GM18502 (cell line): ENCODE data around the gene PFAS.

Experiments
- ATAC-seq: cut with Tn5 transposase; IDR thresholded peaks from one replicate; pipeline ENCODE4 v1.9.1; 2021; ENCODE audit warnings: mild to moderate bottlenecking; ENCODE audit not compliant: unreplicated experiment, poor library complexity

The PFAS gene

DNA sequence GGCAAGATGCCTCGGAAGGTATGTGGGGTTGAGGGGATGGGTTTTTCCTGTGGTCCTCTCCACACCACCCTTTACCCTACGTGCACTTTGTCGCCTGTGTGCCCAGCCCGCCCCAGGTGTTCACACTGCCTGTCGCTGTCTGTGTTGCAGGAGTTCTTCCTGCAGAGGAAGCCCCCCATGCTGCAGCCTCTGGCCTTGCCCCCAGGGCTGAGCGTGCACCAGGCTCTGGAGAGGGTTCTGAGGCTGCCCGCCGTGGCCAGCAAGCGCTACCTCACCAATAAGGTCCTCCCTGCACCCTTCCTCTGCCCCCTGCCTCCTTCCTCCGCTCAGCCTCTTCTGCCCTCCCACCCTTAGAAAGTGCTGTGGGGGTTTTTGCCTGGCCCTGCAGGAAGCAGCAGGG, 15.2 kb downstream of the PFAS start:
- ATAC-seq = no peak

DNA sequence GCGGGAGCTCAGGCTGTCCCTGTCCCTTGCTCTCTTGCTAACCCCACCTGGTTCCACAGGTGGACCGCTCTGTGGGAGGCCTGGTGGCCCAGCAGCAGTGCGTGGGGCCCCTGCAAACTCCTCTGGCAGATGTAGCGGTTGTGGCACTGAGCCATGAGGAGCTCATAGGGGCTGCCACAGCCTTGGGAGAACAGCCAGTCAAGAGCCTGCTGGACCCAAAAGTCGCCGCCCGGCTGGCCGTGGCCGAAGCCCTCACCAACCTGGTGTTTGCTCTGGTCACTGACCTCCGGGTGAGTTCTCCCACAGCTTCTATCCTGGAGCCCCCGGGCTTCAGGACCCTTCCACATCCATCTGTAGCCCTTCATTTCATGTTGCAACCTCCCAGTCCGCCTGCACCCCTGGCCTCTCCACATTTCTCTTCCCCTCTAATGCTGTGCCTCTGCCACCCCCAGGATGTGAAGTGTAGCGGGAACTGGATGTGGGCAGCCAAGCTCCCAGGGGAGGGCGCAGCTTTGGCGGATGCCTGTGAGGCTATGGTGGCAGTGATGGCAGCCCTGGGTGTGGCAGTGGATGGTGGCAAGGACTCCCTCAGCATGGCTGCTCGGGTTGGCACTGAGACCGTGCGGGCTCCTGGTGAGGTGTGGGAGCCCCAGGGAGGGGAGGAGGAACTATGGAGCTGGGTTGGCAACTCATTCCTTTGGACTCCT, 15.9 kb downstream of the PFAS start:
- no peak for ATAC-seq

DNA sequence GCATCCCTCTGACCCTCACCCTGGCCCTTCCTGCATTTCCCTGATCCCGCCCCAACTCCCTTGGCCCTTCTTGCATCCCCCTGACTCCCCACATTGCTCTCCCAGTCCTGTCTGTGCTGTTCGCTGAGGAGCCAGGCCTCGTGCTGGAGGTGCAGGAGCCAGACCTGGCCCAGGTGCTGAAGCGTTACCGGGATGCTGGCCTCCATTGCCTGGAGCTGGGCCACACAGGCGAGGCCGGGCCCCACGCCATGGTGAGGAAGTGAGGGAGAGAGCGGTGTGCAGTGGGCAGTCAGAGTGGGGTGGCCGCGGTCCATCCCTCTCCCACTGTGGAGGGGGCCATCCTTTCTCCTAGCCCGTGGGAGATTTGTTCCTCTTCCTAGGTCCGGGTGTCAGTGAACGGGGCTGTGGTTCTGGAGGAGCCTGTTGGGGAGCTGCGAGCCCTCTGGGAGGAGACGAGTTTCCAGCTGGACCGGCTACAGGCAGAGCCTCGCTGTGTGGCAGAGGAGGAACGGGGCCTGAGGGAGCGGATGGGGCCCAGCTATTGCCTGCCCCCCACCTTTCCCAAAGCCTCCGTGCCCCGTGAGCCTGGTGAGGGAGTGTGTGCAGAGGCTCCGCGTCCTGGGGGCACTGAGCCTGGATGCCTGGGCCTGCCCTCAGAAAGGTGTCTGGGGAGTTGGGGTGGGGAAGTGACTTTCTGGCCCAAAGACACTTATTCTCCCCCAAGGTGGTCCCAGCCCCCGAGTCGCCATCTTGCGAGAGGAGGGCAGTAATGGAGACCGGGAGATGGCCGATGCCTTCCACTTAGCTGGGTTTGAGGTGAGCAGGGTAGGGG, 17.8 kb downstream of the PFAS start:
- ATAC-seq = no peak

DNA sequence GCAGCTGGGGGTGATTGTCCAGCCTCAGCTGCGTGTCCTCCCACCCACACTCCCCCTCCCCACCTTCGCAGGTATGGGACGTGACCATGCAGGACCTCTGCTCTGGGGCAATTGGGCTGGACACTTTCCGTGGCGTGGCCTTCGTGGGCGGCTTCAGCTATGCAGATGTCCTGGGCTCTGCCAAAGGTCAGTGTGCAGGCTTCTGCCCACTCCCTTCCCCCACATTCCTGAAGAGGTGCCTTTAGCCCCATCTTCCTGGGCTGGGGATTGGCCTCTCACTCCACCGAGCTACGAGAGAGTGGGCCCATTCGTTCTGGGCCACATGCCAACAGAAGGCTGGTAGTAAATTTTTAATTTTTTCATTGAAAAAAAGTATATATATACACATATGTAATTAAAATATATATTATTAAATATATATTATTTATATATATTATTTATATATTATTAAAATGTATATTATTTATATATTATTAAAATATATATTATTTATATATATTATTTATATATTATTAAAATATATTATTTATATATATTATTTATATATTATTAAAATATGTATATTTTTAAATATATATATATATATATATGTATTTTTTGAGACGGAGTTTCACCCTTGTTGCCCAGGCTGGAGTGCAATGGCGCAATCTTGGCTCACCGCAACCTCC, 18.5 kb downstream of the PFAS start:
- ATAC-seq = no peak

DNA sequence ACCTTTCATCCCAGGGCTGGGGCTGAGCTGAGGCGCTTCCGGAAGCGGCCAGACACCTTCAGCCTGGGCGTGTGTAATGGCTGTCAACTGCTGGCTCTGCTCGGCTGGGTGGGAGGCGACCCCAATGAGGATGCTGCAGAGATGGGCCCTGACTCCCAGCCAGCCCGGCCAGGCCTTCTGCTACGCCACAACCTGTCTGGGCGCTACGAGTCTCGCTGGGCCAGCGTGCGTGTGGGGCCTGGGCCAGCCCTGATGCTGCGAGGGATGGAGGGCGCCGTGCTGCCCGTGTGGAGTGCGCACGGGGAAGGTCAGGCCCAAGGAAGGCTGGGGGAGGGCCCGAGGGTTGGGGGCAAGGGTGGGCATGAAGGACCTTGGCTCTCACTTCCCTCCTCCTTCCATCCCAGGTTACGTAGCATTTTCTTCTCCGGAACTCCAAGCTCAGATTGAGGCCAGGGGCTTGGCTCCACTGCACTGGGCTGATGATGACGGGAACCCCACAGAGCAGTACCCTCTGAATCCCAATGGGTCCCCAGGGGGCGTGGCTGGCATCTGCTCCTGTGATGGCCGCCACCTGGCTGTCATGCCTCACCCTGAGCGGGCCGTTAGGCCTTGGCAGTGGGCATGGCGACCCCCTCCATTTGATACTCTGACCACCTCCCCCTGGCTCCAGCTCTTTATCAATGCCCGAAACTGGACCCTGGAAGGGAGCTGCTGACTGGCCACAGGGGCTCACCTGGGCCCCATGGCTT, 19.6 kb downstream of the PFAS start:
- no peak for ATAC-seq

DNA sequence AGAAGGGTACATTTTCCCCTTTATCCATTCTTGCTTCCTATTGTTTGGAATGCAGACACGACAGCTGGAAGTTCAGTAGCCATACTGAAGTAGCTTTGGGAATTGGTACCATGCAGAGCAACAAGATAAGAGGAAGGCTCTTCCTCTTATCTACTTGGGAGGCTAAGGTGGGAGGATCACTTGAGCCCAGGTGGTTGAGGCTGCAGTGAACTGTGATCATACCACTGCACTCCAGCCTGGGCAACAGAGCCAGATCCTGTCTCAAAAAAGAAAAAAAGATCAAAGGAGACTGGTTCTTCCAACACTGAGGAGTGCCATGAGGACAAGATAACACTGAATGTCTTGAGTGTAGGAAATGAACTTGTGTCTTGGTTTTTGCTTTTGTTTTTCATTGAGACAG, 23.3 kb downstream of the PFAS start:
- ATAC-seq = no peak

DNA sequence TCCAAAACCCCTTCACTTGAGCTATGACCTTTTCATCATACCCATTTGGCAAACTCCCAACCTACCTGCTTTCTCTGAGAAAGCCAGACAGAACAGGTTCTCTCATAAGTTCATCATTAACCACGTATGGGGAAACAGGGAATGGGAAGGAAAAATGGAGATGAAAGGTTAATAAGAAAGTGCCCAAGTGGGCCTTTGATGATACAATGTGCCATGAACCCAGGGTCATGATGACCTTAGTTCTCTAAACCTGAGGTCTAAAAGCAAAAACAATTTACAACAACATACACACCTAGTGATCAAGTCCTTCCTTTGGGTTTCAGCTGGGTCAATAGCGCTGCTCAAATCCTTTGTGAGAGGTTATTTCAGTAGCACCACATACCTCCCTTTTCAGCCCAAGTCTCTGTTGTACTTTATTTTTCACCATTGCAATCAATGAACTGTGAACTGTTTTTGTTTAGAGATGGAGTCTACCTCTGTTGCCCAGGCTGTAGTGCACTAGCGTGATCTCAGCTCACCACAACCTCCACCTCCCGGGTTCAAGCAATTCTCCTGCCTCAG, 24.9 kb downstream of the PFAS start:
- no peak for ATAC-seq

DNA sequence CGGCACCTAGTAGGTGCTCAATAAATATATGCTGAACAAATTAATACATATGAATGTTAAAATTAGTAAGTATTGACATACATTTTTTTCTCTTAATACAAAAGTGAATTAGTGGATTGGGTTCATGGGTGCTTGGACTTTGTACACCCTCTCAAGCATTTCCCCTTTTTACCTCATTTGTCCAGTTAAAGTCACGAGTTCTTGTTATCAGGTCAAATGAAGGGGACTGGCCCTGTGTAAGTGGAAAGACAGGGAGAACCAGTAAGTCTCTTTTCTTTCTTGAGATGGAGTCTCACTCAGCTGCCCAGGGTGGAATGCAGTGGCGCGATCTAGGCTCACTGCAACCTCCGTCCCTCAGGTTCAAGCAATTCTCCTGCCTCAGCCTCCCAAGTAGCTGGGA, 25.7 kb downstream of the PFAS start:
- ATAC-seq = no peak

DNA sequence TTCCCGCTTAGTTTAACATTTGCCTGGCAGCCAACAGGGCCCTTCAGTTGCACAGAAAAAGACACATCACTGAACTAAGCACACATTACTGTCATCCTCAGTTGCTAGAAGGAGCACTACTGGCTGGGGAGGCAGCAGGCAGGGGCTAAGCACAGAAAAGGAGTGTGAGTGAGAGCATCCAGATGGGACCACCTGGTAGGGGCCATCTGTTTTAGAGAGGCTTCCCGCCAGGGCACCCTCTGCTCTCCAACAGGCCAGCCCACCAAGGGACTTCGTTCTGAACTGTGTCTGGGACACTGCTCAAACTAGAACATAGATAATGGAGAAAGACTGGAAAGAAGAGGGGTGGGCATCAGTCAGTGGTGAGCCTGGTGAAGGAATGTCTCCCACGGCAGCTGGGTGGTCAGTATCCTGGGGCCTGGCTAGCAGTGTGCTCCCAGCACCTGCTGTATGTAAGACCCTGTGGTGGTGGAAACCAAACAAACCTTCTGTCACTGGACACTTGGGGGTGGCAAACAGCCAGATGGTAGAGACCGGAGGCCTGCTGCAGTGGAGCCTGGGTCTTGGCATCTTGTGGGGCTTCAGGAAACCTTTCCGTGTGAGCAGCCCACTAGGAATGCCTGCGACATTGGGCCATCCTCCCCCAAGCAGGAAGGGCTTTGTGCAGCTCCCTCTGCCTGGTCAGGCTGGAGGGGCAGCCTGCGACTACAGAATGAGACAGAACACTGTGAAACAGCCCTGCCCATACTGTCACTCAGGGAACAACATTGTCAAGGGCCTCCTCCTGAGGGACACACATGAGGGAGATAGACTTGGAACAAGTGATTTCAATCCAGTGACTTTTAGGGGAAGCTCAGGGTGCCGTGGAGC, 26.6 kb downstream of the PFAS start:
- no peak for ATAC-seq

DNA sequence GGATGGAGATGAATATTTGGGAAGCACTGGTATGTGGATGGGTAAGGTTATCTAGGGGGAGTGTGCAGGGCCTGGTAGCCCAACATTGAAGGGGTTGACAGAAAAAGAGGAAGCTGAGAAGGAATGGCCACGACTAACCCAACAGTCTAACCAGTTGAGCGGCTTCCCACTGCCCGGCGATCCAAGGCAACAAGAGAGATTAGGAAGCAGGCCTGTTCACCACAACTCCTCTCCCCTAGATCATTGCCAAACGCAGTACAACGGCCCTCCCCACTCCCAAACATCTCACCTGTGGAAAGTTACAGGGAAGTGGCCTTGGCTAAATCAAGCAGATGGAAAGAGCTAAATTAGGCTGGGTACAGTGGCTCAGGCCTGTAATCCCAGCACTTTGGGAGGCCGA, 28.2 kb downstream of the PFAS start:
- ATAC-seq = no peak

DNA sequence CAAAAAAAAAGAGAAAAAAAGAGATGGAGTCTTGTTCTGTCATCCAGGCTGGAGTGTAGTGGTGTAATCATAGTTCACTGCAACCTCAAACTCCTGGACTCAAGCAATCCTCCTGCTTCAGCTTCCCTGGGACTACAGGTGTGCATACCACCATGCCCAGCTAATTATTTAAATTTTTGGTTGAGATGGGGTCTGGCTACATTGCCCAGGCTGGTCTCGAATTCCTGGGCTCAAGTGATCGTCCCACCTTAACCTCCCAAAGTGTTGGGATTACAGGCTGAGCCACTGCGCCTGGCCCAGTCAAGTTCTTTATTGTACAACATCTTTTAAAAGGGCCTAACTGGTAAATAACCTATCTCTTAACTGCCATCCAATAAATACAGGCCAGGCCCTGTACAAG, 33.3 kb downstream of the PFAS start:
- no peak for ATAC-seq

DNA sequence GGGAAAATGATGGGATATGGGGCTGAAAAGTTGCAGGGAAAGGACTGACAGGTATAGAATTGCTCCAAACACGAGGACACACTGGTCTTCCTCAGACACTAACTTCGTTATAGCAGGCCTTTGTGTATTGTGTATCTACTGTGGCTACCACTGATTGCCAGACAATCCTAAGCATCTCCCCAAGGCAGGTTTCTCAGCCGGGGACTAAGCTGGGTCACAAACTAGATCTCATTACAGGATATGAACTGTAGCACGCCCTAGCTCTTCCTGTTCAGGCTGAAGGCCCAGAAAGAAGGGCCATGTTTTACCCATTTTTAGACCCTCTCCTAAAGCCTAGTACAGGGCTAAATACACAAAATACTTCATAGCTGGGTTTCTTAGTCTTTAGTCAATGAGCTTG, 34.3 kb downstream of the PFAS start:
- no peak for ATAC-seq

DNA sequence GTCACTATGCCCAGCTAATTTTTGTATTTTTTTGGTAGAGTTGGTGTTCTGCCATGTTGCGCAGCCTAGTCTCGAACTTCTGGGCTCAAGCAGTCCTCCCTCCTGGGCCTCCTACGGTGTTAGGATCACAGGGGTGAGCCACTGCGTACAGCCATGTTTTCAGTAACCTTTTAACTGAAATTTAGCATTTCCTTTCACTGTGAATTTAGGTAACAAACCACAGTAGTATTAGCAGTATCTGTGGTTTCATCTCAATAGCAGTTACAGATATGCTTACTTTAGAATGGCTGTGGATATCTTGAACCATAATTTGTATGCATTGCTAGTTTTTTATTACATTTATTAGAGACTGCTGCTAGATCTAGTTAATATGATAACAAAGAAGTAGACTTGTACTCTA, 35.0 kb downstream of the PFAS start:
- no peak for ATAC-seq

DNA sequence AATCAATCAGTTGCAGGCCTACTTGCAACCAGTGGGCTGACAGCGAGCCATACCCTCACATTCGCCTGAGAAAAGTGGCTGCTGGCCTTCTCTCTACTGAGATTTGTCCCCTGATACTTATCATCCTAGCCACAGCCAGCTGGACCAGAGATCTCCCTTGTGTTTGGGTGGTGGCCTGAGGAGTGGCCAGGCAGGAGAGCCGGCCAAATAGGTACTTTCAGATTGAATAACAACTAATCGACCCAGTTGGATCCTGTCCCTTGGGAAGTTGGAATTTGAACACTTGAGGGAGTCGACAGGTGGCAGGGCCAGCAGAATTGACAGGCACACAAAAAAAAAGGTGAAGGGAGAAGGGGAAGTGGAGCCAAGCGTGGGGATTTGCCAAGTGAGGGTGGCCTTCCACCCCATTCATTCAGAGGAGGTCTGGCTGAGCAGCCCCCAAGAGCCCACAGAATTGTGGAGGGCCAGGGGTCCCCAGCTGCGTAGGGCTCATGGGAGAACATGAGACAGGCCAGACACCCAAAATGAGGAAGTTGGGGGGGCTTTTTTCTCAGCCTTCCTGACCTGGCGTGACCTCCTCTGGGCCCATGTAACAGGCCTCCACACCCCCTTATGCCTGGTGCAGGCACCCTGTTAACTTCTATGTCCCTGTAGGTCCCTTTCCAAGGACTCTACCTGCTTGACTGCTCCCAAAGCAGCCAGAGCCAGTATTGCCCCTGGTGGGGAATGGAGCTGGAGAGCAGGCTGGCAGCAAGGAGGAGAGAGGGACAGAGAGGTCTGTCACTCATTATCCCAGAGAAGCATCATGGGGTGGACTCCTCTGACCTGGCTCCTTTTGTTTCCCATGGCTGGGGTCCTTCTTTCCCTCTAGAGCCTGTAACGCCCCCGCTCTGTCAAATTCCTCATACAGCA, 36.4 kb downstream of the PFAS start:
- no peak for ATAC-seq

DNA sequence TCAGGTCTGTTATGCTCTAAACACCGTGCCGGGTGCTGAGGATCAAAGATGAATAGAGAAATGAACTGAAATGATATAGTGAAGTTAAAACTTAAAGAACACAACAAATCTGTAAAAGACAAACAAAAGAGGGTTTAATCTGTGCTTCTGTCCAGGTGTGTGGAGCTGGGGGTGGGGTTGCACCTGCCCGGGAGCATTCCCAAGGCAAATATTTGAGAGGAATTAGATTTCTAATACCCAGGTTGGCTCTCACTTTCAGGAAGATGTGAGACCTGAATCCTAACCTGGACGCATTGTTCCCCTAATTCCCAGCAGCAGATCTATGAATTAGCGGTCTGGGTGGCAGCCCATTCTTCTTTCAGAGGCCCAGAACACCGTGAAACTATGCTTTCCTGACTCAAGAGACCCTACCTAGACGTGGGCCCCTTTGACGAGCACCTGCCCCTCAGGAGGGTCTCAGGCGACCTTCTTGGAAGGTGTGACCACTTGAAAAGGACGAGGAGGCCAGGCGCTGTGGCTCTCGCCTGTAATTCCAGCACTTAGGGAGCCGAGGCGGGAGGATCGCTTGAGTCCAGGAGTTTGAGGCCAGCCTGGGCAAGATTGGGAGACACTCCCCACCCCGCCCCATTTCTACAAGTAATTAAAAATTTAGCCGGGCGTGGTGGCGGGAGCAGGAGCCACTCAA, 38.7 kb downstream of the PFAS start:
- no peak for ATAC-seq

DNA sequence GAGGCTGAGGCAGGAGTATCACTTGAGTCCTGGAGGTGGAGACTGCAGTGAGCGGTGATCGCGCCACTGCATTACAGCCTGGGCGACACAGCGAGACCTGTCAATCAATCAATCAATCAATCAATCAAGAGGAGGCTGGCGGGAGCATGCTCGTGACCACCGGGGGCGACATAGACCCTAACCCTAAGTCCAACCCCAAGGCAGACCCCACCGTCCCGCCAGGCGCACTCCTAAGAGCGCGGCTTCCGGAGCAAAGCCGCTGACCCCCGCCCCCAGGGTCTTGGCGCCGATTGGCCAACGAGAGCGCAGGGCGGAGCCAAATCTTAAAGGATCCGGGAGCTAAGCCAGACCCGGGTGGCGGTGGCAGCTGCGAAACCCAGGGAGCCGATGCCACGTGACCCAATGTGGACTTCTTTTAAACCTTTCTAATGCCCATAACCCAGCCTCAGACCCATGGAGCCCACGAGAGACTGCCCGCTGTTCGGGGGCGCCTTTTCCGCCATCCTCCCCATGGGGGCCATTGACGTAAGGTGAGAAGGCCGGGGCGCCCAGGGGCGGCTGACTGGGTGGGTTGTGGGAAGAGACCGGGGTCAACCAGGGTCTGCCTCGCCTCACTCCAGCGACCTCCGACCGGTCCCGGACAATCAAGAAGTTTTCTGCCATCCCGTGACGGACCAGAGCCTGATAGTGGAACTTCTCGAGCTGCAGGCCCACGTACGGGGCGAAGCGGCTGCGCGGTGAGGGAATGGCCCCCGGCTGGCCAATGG, 39.4 kb downstream of the PFAS start, which contains the start of gene RANGRF:
Gene RANGRF, plus strand, starts transcription at position 335 of the 767 bp plus-strand sequence. Its CDS starts 119 bp downstream, at position 454.
- peak; percentile 87 for ATAC-seq

DNA sequence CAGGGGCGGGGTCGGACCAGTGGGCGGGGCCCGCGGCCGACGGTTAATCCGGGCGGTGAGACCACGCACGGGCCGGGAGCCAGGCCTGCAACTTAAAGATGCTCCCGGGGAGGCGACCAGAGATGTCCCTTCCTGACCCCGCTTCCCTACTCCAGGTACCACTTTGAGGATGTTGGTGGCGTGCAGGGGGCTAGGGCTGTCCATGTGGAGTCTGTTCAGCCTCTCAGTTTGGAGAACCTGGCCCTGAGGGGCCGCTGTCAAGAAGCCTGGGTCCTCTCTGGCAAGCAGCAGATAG, 40.0 kb downstream of the PFAS start:
- no peak for ATAC-seq
